GM23338 (cell line): ENCODE results near the gene TTBK2.

ENCODE experiments used
- EZH2 ChIP-seq: fragments of 200-600 bp; sonication (generic); IDR thresholded peaks from one replicate; pipeline ENCODE4 v1.8.0; 2017; ENCODE audit warnings: antibody characterized with exemption, mild to moderate bottlenecking, low read depth; ENCODE audit not compliant: unreplicated experiment
- EZH2phosphoT487 ChIP-seq: fragments of 200-600 bp; sonication (generic); IDR thresholded peaks from one replicate; pipeline ENCODE4 v1.8.1; 2018; ENCODE audit warnings: antibody characterized with exemption; ENCODE audit not compliant: unreplicated experiment
- JUNB ChIP-seq: IDR thresholded peaks from one replicate; pipeline ENCODE4 v1.6.1; 2016; ENCODE audit warnings: antibody characterized with exemption; ENCODE audit not compliant: unreplicated experiment
- POLR2AphosphoS5 ChIP-seq: IDR thresholded peaks from 2 replicates; pipeline ENCODE4 v1.6.1; 2016; ENCODE audit warnings: antibody characterized with exemption, low read depth
- ZNF331 ChIP-seq: fragments of 250-450 bp; sonication (Bioruptor Pico); IDR thresholded peaks from 2 replicates; pipeline ENCODE4 v1.5.0; 2020; ENCODE audit warnings: low read depth, mild to moderate bottlenecking, moderate library complexity
- TF ChIP-seq, protein P1 (sequence below), 2 experiments: fragments of 200-600 bp in 1 of 2; sonication (generic) in 1 of 2; conservative IDR thresholded peaks; 2 replicates each; pipeline versions ENCODE4 v1.5.1 to v1.6.1; 2016 to 2017; ENCODE audit warnings: antibody characterized with exemption in 2 of 2, low read depth in 2 of 2, mild to moderate bottlenecking in 2 of 2, moderate library complexity in 1 of 2
- TF ChIP-seq, protein P2 (sequence below): IDR thresholded peaks from one replicate; pipeline ENCODE4 v1.6.1; 2018; ENCODE audit warnings: antibody characterized with exemption; ENCODE audit not compliant: unreplicated experiment

DNA sequence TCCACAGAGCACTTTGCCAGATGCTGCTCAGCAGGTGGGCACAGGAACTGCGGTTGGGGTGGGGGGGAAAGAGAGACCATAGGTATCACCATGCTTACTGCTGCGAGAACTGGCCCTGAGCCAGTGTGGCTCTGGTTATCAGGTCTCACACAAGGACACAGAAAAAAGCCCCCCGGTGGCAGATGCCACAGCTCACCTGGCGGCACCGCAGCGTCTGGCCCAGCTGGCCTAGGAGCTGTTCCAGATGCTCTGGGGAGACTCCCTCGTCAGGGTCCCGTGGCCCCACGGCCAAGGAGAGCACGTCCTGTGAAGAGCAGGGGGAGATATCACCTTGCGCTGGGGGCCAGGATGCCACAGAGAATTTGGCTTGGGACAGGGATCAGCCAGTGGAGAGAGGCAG is 194.5 kb downstream of the TTBK2 start:
- TF ChIP-seq POLR2AphosphoS5 (no peak), EZH2 (no peak), JUNB (no peak), ZNF331 (CRISPR knock-in tag) (no peak), EZH2phosphoT487 (no peak)
- TF ChIP-seq, protein P1, sequence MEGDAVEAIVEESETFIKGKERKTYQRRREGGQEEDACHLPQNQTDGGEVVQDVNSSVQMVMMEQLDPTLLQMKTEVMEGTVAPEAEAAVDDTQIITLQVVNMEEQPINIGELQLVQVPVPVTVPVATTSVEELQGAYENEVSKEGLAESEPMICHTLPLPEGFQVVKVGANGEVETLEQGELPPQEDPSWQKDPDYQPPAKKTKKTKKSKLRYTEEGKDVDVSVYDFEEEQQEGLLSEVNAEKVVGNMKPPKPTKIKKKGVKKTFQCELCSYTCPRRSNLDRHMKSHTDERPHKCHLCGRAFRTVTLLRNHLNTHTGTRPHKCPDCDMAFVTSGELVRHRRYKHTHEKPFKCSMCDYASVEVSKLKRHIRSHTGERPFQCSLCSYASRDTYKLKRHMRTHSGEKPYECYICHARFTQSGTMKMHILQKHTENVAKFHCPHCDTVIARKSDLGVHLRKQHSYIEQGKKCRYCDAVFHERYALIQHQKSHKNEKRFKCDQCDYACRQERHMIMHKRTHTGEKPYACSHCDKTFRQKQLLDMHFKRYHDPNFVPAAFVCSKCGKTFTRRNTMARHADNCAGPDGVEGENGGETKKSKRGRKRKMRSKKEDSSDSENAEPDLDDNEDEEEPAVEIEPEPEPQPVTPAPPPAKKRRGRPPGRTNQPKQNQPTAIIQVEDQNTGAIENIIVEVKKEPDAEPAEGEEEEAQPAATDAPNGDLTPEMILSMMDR (conservative IDR thresholded peaks at IDR 0.05; ENCODE audit: low read depth in 2 of 2), result no peak
- TF ChIP-seq, protein P2, sequence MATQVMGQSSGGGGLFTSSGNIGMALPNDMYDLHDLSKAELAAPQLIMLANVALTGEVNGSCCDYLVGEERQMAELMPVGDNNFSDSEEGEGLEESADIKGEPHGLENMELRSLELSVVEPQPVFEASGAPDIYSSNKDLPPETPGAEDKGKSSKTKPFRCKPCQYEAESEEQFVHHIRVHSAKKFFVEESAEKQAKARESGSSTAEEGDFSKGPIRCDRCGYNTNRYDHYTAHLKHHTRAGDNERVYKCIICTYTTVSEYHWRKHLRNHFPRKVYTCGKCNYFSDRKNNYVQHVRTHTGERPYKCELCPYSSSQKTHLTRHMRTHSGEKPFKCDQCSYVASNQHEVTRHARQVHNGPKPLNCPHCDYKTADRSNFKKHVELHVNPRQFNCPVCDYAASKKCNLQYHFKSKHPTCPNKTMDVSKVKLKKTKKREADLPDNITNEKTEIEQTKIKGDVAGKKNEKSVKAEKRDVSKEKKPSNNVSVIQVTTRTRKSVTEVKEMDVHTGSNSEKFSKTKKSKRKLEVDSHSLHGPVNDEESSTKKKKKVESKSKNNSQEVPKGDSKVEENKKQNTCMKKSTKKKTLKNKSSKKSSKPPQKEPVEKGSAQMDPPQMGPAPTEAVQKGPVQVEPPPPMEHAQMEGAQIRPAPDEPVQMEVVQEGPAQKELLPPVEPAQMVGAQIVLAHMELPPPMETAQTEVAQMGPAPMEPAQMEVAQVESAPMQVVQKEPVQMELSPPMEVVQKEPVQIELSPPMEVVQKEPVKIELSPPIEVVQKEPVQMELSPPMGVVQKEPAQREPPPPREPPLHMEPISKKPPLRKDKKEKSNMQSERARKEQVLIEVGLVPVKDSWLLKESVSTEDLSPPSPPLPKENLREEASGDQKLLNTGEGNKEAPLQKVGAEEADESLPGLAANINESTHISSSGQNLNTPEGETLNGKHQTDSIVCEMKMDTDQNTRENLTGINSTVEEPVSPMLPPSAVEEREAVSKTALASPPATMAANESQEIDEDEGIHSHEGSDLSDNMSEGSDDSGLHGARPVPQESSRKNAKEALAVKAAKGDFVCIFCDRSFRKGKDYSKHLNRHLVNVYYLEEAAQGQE, result no peak
